Neural crest cell (in vitro differentiated cells): ENCODE data around the gene RETREG1. TPM values are rescaled to one million over a fixed set of nuclear protein-coding genes. Genes with fewer than 3 reads are reported as not detected.

ENCODE experiments used
- DNase-seq: peaks from one replicate; pipeline ENCODE4 v3.0.0; 2021; ENCODE audit warnings: low read depth, mixed read lengths, low spot score
- H3K27ac Mint-ChIP-seq: one replicate; pipeline ENCODE4 v1.8.0; 2021; ENCODE audit warnings: mild to moderate bottlenecking, mixed read lengths; ENCODE audit not compliant: unreplicated experiment
- H3K27me3 Mint-ChIP-seq: 2 replicates; pipeline ENCODE4 v1.8.0; 2021; ENCODE audit warnings: low read depth, mild to moderate bottlenecking, mixed read lengths
- H3K36me3 Mint-ChIP-seq: 2 replicates; pipeline ENCODE4 v1.8.0; 2021; ENCODE audit warnings: low read depth, mild to moderate bottlenecking, mixed read lengths
- H3K4me1 Mint-ChIP-seq: 2 replicates; pipeline ENCODE4 v1.8.0; 2021; ENCODE audit warnings: mixed read lengths
- H3K4me3 Mint-ChIP-seq: one replicate; pipeline ENCODE4 v1.8.0; 2021; ENCODE audit warnings: mild to moderate bottlenecking, mixed read lengths
- H3K9me3 Mint-ChIP-seq: 2 replicates; pipeline ENCODE4 v1.8.0; 2021; ENCODE audit warnings: mixed read lengths
- CTCF ChIP-seq: fragments of 200-600 bp; sonication (generic); conservative IDR thresholded peaks from 2 replicates; pipeline ENCODE4 v1.5.0; 2021; ENCODE audit warnings: antibody characterized with exemption, mild to moderate bottlenecking
- total RNA-seq: library from RNA; stranded (reverse); gene quantifications from 2 replicates; pipeline ENCODE4 v1.2.1, GENCODE V29; 2021

RETREG1 gene
- total RNA-seq, 1 donor from 2014 or later = 6.2 TPM

DNA sequence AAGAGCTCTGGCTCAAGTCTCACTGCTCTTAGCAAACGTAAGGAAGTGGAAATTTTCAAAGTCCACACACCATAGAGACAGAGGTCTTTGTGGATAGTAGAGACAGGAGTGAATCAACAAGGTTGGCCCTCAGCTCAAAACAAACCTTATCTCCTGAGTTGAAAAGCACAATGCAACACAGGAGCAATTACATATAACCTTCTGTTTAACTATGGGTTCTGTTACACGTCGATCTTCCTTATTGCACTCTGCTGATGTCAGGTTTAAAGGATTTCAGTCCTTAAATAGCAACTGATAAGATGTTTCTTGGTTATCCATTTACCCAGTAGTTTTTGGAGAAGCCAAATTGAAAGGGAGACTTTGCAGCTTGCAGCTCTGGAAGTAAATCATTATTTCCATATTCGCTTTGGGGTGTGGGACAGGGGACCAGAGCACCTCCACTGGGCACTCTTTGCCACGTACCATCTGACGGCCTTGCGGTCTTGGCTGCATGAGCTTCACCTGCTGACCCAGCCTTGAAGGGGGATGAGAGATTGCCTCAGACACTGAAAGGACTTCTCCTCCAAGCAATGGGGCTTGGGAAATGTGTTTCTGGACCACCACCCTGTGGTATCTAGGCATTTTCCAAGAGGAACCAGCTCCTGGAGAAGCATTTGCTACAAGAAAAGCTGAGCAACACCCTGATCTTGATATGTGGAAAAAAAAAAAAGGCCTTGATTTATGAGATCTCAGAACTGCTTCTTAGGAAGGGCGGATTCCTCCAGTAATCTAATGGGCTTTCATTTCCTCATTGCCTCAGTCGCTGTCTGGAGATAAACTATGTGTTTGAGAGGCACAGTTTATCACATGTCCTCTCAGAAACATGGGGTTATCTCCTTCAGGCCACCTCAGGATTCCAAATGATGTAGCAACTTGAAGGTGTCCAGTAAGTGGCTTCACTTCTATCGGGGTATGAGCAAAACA lies 95.0 kb downstream of the RETREG1 start:
- Mint-ChIP-seq H3K4me1 (no peaks in the 10 kb centered on the region), H3K27ac (peak overlapping the region; percentile 83), H3K36me3 (no peaks in the 10 kb centered on the region), H3K27me3 (peaks cover 2% of the 10 kb centered on the region), H3K9me3 (no peaks in the 10 kb centered on the region), H3K4me3 (no peak overlapping the region)
- TF ChIP-seq CTCF = no peak
- no peak for DNase-seq

GRCh38 chr5:16520841-16521240 lies 96.0 kb downstream of the RETREG1 start:
- Mint-ChIP-seq H3K4me3 (no peak overlapping the region), H3K4me1 (no peaks in the 10 kb centered on the region), H3K36me3 (no peaks in the 10 kb centered on the region), H3K9me3 (no peaks in the 10 kb centered on the region), H3K27me3 (peaks cover 2% of the 10 kb centered on the region), H3K27ac (no peak overlapping the region)
- no peak for DNase-seq
- no peak for TF ChIP-seq CTCF

- DNase-seq = no peak
- no peak overlapping the region for H3K4me3 Mint-ChIP-seq
- no peaks in the 10 kb centered on the region for H3K4me1 Mint-ChIP-seq
- TF ChIP-seq CTCF = no peak
- H3K27me3 Mint-ChIP-seq = peaks cover 2% of the 10 kb centered on the region
- no peaks in the 10 kb centered on the region for H3K36me3 Mint-ChIP-seq
- no peak overlapping the region for H3K27ac Mint-ChIP-seq
- no peaks in the 10 kb centered on the region for H3K9me3 Mint-ChIP-seq
Measured at GRCh38 chr5:16519435-16519834, 97.4 kb downstream of the RETREG1 start.

GRCh38 chr5:16518606-16519005 lies 98.2 kb downstream of the RETREG1 start:
- H3K4me1 Mint-ChIP-seq = no peaks in the 10 kb centered on the region
- no peak for DNase-seq
- H3K4me3 Mint-ChIP-seq = no peak overlapping the region
- H3K27ac Mint-ChIP-seq = no peak overlapping the region
- no peaks in the 10 kb centered on the region for H3K36me3 Mint-ChIP-seq
- H3K9me3 Mint-ChIP-seq = no peaks in the 10 kb centered on the region
- no peak for TF ChIP-seq CTCF
- peaks cover under 1% of the 10 kb centered on the region for H3K27me3 Mint-ChIP-seq

DNA sequence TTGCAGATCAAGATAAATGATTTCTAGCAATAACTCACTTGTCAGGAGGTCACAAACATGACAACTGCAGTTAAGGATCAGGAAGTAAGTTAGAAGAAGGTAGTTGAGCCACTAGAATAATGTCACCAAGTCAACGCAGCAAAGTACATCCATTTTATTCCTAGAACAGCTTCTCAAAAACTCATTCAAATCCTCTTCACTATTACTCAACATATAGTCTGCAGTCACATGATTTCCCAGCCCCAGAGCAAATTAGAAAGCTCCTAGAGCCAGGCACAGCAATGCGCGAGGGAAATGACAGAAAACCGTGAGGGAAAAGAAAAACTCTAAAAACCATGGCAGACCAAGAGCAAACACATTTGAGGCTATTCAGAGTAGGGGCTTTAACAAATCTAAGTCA lies 101.3 kb downstream of the RETREG1 start:
- TF ChIP-seq CTCF = no peak
- H3K36me3 Mint-ChIP-seq = no peaks in the 10 kb centered on the region
- H3K4me1 Mint-ChIP-seq = no peaks in the 10 kb centered on the region
- no peak overlapping the region for H3K4me3 Mint-ChIP-seq
- no peaks in the 10 kb centered on the region for H3K9me3 Mint-ChIP-seq
- DNase-seq = no peak
- H3K27me3 Mint-ChIP-seq = no peaks in the 10 kb centered on the region
- no peak overlapping the region for H3K27ac Mint-ChIP-seq
